GM12892 (cell line): ENCODE data around the gene ZNF275.

Experiments
- POLR2AphosphoS5 ChIP-seq: IDR thresholded peaks from 2 replicates; pipeline ENCODE4 v1.6.1; 2011; ENCODE audit warnings: low read depth, low read length, control low read depth
- TAF1 ChIP-seq: IDR thresholded peaks from 2 replicates; pipeline ENCODE4 v1.6.1; 2011; ENCODE audit warnings: low read depth, mild to moderate bottlenecking, control low read depth, low read length, borderline replicate concordance

- no peak for TF ChIP-seq TAF1
- no peak for TF ChIP-seq POLR2AphosphoS5
Measured at GRCh38 chrX:153379971-153380581, 46.1 kb downstream of the ZNF275 start.
